ENCODE results near the gene TMC5.

DNA sequence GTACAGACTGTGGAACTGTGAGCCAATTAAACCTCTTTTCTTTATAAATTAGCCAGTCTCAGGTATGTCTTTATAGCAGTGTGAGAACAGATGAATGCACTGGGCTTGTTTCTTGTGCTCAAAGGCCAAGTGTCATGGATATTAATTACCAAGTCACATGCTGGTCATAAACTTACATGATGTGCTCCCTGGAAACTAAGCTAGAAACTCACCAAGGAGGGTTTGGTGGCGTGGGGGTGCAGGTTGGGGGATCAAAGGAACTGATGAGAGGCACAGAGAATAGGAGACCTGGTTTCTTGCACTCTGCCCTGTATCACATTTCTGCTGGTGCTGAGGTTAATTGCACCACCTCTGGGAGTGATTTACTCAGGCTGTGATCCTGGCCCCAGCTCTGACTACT lies 31.2 kb upstream of the TMC5 start:
- TF ChIP-seq, protein P1, sequence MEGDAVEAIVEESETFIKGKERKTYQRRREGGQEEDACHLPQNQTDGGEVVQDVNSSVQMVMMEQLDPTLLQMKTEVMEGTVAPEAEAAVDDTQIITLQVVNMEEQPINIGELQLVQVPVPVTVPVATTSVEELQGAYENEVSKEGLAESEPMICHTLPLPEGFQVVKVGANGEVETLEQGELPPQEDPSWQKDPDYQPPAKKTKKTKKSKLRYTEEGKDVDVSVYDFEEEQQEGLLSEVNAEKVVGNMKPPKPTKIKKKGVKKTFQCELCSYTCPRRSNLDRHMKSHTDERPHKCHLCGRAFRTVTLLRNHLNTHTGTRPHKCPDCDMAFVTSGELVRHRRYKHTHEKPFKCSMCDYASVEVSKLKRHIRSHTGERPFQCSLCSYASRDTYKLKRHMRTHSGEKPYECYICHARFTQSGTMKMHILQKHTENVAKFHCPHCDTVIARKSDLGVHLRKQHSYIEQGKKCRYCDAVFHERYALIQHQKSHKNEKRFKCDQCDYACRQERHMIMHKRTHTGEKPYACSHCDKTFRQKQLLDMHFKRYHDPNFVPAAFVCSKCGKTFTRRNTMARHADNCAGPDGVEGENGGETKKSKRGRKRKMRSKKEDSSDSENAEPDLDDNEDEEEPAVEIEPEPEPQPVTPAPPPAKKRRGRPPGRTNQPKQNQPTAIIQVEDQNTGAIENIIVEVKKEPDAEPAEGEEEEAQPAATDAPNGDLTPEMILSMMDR (IDR thresholded peaks at IDR 0.05; ENCODE audit: low read depth, low read length, poor library complexity, severe bottlenecking), result no peak
- no peak for TF ChIP-seq EZH2phosphoT487 (IDR thresholded peaks at IDR 0.05; ENCODE audit: borderline replicate concordance, low read length)

Measured in DOHH2 (cell line).